GM19351 (cell line): ENCODE measurements around the gene TBC1D5.
"Not testable (repeated sequence)": the region's sequence is repeated elsewhere in the genome, so short reads cannot be mapped to it uniquely, and the experiment has no call there.

ENCODE experiments used
- ATAC-seq: cut with Tn5 transposase; IDR thresholded peaks from one replicate; pipeline ENCODE4 v1.9.1; 2021; ENCODE audit warnings: mild to moderate bottlenecking, moderate library complexity; ENCODE audit not compliant: unreplicated experiment

Gene TBC1D5, protein sequence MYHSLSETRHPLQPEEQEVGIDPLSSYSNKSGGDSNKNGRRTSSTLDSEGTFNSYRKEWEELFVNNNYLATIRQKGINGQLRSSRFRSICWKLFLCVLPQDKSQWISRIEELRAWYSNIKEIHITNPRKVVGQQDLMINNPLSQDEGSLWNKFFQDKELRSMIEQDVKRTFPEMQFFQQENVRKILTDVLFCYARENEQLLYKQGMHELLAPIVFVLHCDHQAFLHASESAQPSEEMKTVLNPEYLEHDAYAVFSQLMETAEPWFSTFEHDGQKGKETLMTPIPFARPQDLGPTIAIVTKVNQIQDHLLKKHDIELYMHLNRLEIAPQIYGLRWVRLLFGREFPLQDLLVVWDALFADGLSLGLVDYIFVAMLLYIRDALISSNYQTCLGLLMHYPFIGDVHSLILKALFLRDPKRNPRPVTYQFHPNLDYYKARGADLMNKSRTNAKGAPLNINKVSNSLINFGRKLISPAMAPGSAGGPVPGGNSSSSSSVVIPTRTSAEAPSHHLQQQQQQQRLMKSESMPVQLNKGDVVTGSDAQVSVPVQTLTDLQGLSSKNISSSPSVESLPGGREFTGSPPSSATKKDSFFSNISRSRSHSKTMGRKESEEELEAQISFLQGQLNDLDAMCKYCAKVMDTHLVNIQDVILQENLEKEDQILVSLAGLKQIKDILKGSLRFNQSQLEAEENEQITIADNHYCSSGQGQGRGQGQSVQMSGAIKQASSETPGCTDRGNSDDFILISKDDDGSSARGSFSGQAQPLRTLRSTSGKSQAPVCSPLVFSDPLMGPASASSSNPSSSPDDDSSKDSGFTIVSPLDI

DNA sequence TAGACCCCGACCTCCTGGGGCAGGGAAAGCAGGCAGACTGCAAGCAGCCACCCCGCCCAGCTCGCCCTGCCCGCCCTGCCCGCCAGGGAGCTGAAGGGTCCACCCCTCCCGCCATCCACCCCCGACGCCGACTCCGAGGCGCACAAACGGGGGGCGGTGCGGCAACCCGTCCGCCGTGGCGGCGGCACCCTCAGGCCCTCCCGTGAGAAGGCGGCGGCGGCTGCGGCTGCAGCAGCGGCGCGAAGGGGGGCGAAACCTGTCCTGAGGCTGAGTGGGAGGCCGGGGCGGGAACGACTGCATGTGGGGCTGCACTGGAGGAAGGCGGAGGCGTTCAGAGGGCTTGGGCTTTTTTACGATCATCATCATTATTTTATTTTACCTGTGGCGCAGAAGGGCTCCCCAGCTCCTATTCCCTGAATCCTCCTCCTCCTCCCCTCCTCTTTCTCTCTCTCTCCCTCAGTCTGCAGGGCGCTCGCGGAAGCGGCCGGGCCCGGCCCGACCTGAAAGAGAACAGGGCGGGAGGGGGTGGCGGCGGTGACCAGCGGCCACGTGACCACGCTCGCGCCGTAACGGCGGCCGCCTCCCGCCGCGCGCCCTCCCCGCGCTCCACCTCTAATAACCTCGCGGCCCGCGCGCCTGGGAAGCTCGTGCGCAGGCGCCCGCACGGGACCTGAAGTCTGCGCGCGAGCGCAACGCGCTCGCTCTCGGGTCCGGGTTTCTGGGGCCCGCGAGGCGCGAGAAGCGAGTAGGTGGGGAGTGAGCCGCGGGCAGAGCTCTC is at the start of gene TBC1D5:
TBC1D5 (minus strand) TSS at position 530 of the 778 bp plus-strand sequence. CDS start 234,061 bp downstream, outside the sequence.
- ATAC-seq = peak; percentile 69

DNA sequence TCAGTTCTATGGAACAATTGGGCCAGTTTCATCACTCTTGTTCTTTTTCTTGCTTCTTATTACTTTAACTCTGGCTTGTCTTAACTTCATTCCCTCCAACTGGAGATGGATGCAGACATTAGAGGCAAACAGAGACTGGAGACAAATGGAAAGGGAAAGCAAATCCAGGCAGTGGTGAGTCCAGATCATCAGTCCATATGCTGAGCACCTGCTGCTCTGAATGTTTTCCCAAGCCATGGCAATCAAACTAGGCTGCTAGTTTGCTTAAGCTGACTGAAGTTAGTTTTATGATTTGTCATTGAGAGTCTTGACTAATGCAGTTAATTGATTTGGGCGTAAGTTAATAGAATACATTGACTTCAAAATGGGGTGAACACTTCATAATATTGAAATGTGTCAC is 41.0 kb upstream of the TBC1D5 start:
- no peak for ATAC-seq

DNA sequence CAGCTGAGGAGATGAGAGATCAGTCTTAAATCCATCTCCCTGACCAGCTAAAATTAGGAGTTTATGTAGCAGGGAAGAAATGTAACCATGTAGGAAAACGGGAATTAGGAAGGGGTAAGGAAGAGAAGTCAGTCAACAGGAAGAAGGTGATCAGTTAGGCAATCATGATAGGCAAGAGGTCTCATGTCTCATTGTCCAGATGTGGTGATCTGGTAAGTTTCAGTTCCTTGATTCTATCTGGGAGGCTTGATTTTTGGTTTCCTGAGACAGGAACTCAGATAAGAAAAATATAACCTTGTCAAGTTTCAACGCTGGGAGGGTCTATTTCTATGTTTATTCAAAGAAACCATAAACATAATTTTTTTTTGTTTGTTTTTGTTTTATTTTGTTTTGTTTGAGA is 40.3 kb upstream of the TBC1D5 start:
- ATAC-seq = peak; percentile 58

DNA sequence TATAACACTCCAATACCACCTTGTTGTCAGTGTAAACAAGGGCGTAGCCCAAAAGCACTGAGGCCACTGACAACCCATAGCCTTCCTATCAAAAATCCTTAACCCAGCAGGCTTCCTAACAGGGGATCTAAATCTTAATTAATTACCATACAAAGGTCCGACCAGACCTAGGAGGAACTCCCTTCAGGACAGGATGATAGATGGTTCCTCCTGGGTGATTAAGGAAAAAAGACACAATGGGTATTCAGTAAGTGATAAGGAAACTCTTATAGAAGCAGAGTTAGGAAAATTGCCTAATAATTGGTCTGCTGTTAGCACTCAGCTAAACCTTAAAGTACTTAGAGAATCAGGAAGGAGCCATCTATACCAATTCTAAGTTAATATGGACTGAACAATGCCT is 37.9 kb upstream of the TBC1D5 start:
- not testable (repeated sequence) for ATAC-seq

DNA sequence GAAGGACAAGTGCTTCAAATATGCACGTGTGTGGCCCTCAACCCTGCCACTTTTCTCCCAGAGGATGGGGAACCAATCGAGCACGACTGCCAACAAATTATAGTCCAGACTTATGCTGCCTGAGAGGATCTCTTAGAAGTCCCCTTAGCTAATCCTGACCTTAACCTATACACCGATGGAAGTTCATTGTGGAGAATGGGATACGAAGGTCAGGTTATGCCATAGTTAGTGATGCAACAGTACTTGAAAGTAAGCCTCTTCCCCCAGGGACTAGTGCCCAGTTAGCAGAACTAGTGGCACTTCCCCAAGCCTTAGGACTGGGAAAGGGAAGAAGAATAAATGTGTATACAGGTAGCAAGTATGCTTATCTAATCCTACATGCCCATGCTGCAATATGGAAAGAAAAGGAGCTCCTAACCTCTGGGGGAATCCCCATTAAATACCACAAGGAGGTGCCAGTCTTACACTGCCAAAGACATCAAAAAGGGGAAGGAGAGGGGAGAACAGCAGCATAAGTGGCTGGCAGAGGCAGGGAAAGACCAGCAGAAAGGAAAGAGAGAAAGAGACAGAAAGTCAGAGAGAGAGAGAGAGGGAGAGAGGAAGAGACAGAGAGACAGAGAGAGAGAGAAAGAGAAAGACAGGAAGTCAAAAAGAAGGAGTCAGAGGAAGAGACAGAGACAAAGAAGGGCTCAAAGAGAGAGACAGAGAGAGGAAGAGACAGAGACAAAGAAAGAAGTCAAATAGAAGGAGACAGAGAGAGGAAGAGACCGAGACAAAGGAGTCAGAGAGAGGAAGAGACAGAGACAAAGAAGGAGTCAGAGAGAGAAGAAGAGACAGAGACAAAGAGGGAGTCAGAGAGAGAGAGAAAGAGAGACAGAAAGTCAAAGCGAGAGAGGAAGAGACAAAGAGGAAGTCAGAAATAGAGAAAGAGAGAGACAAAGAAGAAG is 37.1 kb upstream of the TBC1D5 start:
- ATAC-seq = not testable (repeated sequence)

DNA sequence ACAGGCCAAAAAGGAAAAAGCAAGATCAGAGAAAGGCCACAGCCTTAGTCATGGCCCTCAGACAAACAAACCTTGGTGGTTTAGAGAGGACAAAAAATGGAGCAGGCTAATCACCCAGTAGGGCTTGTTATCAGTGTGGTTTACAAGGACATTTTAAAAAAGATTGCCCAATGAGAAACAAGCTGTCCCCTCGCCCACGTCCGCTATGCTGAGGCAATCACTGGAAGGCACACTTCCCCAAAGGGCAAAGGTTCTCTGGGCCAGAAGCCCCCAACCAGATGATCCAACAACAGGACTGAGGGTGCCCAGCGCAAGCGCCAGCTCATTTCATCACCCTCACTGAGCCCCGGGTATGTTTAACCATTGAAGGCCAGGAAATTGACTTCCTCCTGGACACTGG is 34.9 kb upstream of the TBC1D5 start:
- not testable (repeated sequence) for ATAC-seq

DNA sequence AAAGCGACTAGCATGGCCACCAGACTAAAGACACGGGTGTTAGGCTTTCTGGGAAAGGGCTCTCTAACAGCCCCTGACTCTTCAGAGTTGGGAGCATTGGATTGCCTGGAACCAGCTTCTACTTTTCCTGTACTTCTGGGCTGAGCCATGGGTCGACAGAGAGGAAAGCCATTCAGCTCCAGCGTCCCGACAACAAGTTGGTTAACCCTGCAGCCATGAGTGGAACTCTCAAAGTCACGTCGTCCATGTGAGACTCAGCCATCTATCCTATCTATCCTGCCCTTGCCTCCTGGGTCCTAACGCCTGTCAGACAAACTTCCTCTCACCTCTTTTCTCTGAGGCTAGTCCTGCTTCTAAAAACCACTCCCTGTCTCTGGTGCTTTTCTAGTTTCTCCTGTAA is 32.6 kb upstream of the TBC1D5 start:
- no peak for ATAC-seq

DNA sequence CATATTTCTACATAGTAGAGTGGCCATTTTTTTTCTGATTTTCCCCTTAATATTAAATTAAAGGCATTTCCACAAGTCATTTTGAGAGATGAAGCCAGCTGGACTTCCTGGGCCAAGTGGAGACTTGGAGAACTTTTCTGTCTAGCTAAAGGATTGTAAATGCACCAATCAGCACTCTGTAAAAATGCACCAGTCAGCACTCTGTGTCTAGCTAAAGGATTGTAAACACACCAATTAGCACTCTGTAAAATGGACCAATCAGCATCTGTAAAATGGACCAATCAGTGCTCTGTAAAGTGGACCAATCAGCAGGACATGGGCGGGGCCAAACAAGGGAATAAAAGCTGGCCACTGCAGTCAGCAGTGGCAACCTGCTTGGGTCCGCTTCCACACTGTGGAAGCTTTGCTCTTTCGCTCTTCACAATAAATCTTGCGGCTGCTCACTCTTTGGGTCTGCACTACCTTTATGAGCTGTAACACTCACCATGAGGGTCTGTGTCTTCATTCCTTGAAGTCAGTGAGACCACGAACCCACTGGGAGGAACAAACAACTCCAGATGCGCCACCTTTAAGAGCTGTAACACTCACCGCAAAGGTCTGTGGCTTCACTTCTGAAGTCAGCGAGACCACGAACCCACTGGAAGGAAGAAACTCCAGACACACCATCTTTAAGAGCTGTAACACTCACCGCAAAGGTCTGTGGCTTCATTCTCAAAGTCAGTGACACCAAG is 31.9 kb upstream of the TBC1D5 start:
- ATAC-seq = not testable (repeated sequence)

DNA sequence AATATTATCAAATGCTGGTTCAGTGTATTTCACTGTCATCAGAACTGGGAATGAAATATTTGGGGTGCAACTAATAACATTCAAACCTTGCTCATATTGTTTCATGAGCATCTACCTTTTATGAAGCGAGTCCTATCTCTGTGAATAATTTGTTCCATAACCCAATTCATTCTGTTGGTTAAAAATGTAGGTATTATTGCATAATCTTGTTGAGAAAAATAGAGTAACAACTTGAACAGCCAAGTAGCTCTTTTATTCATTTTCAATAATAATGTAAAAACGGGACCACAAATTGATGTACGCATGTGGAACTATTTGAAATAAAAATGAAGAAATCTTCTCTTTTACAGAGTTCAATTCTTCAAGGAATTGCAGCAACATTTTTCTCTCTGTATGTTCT is 30.1 kb upstream of the TBC1D5 start:
- ATAC-seq = no peak

DNA sequence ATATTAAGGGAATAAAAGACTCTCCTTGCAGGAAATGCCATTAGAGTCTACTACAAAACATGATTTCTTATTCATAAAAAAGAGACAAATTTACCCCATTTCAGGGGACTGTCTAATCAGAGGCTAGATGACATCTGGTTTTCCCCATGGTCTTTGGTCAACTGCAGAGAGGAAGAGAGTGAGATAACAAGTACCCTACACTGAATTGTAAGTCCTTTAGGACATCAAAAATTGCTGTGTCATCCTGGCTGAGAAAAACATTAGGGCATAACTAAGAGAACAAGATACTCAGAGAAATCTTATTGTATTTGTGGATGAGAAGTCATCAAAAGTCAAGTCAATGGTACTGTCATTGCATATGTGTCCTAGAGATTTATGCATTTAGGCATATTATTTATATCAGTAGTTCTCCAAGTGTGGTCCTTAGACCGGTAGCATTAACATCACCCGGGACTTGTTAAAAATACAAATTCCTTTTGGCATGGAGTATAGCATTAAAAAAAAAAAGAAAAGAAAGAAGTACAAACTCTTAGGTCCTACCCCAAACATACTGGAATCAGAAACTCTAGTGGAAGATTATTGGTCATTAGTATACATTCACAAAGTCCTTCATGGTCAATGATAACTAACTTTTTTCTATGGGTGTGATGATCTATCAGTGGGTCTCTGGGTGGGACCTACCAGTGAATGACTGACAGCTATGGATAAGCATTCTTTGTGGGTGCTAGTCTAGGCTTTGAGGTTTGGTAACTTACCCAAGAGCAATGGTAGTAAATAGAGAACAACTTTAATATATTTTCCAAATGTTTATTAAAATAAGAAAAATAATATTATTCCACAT is 29.0 kb upstream of the TBC1D5 start:
- ATAC-seq = no peak

DNA sequence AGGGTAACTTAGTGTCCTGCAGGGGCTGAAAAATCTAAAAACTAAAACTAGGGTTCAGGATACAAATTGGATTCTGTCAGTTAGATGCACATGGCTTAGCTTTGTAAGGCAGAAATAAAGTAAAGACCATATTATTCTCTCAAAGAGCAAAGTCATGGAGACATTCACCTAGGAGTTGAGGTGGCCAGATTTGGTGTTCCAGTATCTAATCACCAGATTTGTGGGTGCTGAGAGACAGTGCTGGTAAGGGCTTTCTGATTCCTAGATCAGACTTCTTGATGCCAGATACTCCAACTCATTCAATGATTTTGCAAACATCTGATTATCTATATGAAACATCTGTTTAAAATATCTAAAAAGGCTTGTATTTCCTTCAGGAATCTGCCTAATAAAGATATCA is 28.3 kb upstream of the TBC1D5 start:
- ATAC-seq = no peak

DNA sequence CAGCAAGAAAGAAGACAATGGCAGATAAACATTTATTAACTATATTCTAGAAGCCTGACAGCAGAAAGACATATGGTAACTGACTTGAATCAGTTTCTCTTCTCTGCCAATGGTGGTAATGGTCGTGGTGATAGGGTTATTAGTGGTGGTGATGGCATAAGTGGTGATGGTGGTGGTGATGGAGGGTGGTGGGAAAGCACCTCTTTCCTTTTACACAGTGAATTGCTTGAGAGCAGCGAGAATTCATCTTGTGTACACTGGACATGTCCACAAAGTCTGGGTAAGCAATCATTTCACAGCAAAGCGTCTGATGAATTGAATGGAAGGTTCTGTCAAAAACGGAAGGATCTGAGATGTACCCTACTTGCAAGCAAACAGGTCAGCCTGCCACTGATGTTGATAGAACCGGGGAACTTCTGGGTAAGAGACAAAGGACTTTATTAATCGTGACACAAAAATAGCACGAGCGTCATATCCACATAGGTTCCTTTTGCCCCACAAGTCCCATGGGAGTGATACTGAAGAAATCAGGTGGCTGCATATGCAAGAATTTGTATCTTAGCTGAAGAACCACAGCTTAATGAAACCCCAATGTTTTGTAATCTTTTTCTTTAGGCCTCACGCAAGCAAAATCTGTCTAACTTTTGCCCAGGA is 23.5 kb upstream of the TBC1D5 start:
- peak; percentile 78 for ATAC-seq

DNA sequence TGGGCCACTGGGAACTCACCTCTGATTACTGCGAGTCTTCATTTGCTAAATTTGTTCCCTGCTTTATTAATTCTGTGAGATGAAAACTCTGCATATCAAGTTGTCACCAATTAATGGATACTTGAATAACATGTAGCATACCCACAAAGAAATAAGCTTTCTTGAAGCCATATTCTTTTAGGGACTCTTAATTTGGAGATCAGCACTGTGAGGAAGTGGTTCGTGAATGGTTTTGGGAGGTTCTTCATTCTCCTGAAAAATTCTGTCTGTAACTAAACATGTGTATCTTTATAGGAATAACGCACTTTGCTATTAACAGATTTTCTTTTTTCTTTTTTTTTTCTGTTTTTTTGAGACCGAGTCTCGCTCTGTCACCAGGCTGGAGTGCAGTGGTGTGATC is 19.1 kb upstream of the TBC1D5 start:
- ATAC-seq = no peak

DNA sequence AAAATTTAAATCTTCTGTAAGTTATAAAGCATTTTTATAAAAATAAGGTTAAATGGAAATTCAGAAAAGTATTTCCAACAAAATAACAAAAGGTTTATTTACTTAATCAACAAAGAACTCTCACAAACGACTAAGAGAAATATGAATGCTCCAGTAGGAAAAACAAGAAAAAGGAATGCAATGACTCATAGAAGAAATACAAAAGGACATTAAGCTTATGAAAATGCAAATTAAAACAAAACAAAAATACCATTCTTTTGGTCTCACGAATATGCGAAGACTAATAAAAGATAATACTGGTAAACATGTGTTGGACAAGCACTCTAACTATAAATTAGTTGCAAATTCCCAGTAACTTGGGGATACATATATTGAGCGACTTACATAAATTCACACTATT is 17.5 kb upstream of the TBC1D5 start:
- no peak for ATAC-seq

DNA sequence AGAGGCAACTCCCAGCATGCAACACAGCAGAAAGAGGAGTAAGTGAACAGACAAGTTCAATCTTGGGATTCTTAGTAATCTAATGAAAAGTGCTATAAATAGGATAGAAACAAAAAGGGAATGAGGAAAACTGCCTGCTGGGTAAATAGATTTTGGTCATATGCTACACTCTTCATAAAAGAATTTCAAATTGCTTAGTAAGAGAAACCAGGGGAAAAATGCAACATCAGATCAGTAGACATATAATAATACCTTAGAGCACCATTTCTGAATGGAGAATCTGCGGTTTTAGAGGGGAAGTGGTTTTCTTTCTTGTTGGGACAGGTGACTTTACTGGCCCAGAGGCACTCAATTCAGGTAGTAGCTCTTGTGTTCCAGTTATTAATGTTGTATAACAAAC is 13.4 kb upstream of the TBC1D5 start:
- ATAC-seq = peak; percentile 82

DNA sequence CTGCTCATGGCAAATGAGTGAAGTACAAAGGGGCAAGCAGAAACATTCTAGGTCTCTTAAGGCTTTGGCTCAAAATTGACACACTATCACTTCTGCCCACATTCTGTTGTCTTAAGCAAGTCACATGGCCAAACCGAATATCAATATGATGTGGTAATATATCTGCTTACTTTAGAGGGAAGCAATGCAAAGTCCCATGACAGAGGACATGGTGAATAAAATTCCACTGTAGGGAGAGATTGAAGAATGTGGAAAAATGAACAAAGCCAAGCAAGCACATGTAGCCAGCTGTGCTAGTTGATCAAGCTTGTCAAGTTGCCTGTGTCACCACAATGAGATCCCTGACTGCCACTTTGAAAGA is 11.2 kb upstream of the TBC1D5 start:
- ATAC-seq = no peak

DNA sequence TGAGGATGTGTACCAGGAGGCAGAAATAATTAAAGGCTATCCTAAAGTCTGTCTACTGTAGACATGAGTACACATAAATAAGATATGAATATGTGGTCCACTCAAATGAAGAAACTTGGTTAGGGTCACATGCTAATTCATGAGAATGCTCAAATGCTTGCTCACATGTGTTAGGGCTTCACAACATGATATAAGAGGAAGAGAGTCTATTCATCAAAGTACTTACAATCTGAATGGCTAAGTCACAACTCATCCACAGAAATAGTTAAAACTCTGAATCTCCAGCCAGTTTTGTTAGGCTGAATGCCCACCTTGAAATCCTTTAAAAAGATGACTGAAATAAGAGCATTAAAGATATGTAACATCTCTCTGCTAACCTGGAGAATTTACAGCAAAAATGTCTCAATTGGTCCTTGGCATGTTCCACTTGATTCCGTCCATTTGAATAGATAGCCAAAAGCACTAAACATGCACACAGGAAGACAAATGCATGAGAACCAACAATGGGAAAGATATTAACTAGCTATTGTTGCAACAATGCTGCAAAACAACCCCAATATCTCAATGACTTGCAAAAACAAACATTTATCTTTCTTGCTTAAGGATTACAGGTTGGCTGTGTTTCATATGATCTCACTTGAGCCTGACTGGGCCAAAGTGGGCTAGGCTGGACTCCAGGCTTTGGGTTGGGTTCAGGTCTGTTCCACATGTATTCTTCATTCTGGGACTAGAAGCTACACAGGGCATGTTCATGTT is 10.6 kb upstream of the TBC1D5 start:
- ATAC-seq = no peak
